ENCODE measurements around the gene VPS26C. TPM values are rescaled to one million over a fixed set of nuclear protein-coding genes. Genes with fewer than 3 reads are reported as not detected.

VPS26C gene
- total RNA-seq, 2 experiments from 2014 or later = 31.8 to 36.0 TPM

DNA sequence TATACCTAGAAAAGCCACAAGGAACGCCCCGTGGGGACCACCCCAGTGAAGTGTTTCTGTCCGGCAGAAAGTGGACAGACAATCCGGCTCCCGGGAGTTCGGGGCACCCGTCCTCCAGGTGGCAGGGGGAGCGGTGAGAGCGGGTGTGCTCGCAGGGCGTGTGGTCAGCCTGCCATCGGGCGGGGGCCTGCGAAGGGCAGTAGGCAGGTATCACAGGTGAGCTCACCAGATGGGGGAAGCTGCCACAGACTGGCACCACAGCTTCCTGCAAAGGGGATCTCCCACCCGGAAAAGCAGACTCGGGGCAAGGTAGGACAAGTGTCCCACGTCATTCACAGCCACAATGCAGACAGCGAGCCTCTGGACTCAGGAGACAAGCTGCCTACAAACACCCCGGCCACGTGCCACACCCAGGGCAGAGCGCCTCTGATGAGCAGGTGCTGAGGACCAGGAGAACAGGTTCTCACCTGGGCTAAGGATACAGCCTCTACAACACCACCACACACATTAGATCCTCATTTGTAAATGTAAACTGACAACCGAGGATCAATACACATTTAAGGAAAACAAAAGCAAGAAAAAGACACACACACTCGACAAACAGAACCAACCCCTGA is 36.4 kb downstream of the VPS26C start:
- TF ChIP-seq, protein P1, sequence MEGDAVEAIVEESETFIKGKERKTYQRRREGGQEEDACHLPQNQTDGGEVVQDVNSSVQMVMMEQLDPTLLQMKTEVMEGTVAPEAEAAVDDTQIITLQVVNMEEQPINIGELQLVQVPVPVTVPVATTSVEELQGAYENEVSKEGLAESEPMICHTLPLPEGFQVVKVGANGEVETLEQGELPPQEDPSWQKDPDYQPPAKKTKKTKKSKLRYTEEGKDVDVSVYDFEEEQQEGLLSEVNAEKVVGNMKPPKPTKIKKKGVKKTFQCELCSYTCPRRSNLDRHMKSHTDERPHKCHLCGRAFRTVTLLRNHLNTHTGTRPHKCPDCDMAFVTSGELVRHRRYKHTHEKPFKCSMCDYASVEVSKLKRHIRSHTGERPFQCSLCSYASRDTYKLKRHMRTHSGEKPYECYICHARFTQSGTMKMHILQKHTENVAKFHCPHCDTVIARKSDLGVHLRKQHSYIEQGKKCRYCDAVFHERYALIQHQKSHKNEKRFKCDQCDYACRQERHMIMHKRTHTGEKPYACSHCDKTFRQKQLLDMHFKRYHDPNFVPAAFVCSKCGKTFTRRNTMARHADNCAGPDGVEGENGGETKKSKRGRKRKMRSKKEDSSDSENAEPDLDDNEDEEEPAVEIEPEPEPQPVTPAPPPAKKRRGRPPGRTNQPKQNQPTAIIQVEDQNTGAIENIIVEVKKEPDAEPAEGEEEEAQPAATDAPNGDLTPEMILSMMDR (IDR thresholded peaks at IDR 0.05) = no peak
- Histone ChIP-seq H3K4me3 (ENCODE audit: low read length) (no peak overlapping the region), H3K27me3 (ENCODE audit: control insufficient read depth in 1 of 2, insufficient read depth in 2 of 2, low read length in 2 of 2) (no peaks in the 10 kb centered on the region), H3K4me1 (ENCODE audit: insufficient read depth, low read length) (peaks cover 7% of the 10 kb centered on the region), H3K27ac (ENCODE audit: low read depth in 1 of 2, low read length in 2 of 2) (no peak overlapping the region), H3K36me3 (ENCODE audit: insufficient read depth, low read length) (peaks cover 74% of the 10 kb centered on the region), H3K9me3 (ENCODE audit: control insufficient read depth in 1 of 2, insufficient read depth in 1 of 2, low read length in 2 of 2) (no peaks in the 10 kb centered on the region)
- Mint-ChIP-seq H3K4me1 (ENCODE audit: low read depth) (peaks cover 12% of the 10 kb centered on the region), H3K27me3 (no peaks in the 10 kb centered on the region), H3K4me3 (no peak overlapping the region), H3K9me3 (no peaks in the 10 kb centered on the region), H3K27ac (no peak overlapping the region), H3K36me3 (ENCODE audit: low read depth) (peaks cover 86% of the 10 kb centered on the region)
- DNase-seq = no peak
- no peak for ATAC-seq (ENCODE audit: poor library complexity)
- intact Hi-C loops (cut with DNase I, micrococcal nuclease) = no loop called here
- ChIA-PET CTCF (no interaction called here), POLR2A (no interaction called here)

DNA sequence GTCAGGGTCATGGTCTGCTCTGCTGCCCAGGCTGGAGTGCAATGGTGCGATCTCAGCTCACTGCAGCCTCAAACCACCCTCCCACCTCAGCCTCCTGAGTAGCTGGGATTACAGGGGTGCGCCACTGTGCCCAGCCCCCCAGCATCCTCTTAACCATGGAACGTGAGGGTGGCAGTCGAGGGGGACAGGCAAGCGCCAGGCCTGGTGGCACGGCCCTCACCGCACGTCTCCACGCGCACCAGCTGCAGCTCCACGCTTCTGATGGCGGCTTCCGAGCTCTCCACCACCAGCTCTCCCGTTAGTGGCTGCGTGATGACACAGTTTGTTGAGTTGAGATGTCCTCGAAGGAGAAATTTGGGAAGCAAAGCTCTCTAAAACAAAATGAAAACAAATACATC is 39.1 kb downstream of the VPS26C start:
- H3K9me3 ChIP-seq (ENCODE audit: control insufficient read depth in 1 of 2, insufficient read depth in 1 of 2, low read length in 2 of 2) = no peaks in the 10 kb centered on the region
- H3K4me1 ChIP-seq (ENCODE audit: insufficient read depth, low read length) = peaks cover 31% of the 10 kb centered on the region
- peaks cover 92% of the 10 kb centered on the region for H3K36me3 Mint-ChIP-seq (ENCODE audit: low read depth)
- no peak for ATAC-seq (ENCODE audit: poor library complexity)
- H3K27ac ChIP-seq (ENCODE audit: low read depth in 1 of 2, low read length in 2 of 2) = no peak overlapping the region
- no peaks in the 10 kb centered on the region for H3K27me3 ChIP-seq (ENCODE audit: control insufficient read depth in 1 of 2, insufficient read depth in 2 of 2, low read length in 2 of 2)
- H3K4me3 ChIP-seq (ENCODE audit: low read length) = no peak overlapping the region
- DNase-seq = no peak
- no peaks in the 10 kb centered on the region for H3K27me3 Mint-ChIP-seq
- H3K4me1 Mint-ChIP-seq (ENCODE audit: low read depth) = peaks cover 35% of the 10 kb centered on the region
- H3K9me3 Mint-ChIP-seq = no peaks in the 10 kb centered on the region
- peak overlapping the region; percentile 42 for H3K27ac Mint-ChIP-seq
- no peak overlapping the region for H3K4me3 Mint-ChIP-seq
- intact Hi-C loops (cut with DNase I, micrococcal nuclease) = loop anchor here in 1 of 2 experiments (10.0 kb wide), 1 partner anchor 207 kb away; no protein-coding TSS in a partner anchor
- peaks cover 67% of the 10 kb centered on the region for H3K36me3 ChIP-seq (ENCODE audit: insufficient read depth, low read length)
- POLR2A ChIA-PET = no interaction called here
- TF ChIP-seq, protein P1 (IDR thresholded peaks at IDR 0.05) = no peak
- CTCF ChIA-PET = no interaction called here

DNA sequence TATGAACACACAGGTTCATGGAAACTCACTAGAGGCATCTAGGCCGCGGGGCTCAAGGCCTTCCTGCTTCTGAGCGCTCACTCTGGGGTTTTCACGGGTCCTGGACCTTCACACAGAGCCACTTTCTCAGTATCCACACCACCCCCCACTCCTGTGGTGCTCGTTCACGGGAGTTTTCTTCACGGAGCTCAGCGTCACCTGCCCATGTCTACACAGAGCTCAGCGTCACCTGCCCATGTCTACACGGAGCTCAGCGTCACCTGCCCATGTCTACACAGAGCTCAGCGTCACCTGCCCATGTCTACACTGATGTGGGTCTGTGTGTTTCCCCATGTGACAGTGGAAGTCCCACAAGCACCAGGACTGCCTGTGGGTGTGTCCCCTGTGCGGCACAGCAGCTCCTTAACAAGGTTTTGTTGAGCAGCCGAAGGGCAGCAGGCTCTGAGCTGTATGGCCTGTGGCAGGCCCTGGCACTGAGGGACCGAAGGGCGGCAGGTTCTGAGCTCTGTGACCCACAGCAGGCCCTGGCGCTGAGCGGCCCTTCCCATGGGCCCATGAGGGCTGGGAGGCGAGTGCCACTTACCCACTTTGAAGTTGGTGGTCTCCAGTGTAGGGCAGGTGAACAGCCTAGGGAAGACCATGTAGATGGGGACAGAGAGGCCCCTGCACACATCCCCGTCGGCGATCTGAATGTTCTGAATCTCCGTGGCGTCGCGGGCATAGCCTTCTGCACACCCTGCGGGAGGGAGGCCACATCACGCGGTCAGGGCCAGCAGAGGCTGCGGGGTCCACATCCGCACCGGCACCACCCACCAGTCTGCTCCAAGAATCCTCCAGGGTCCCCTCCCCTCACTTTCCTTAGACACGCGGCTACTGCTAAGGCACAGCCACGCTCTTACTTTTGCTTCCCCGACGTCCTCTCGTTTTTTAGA is 39.8 kb downstream of the VPS26C start:
- H3K9me3 Mint-ChIP-seq = no peaks in the 10 kb centered on the region
- Histone ChIP-seq H3K9me3 (ENCODE audit: control insufficient read depth in 1 of 2, insufficient read depth in 1 of 2, low read length in 2 of 2) (no peaks in the 10 kb centered on the region), H3K4me3 (ENCODE audit: low read length) (no peak overlapping the region), H3K27me3 (ENCODE audit: control insufficient read depth in 1 of 2, insufficient read depth in 2 of 2, low read length in 2 of 2) (no peaks in the 10 kb centered on the region), H3K36me3 (ENCODE audit: insufficient read depth, low read length) (peaks cover 60% of the 10 kb centered on the region), H3K27ac (ENCODE audit: low read depth in 1 of 2, low read length in 2 of 2) (no peak overlapping the region), H3K4me1 (ENCODE audit: insufficient read depth, low read length) (peaks cover 31% of the 10 kb centered on the region)
- no peak overlapping the region for H3K4me3 Mint-ChIP-seq
- DNase-seq = no peak
- peaks cover 38% of the 10 kb centered on the region for H3K4me1 Mint-ChIP-seq (ENCODE audit: low read depth)
- no peaks in the 10 kb centered on the region for H3K27me3 Mint-ChIP-seq
- TF ChIP-seq, protein P1 (IDR thresholded peaks at IDR 0.05) = no peak
- ATAC-seq (ENCODE audit: poor library complexity) = no peak
- peaks cover 87% of the 10 kb centered on the region for H3K36me3 Mint-ChIP-seq (ENCODE audit: low read depth)
- peak overlapping the region; percentile 91 for H3K27ac Mint-ChIP-seq
- intact Hi-C loops (cut with DNase I, micrococcal nuclease) = loop anchor here in 1 of 2 experiments (10.0 kb wide), 1 partner anchor 207 kb away; no protein-coding TSS in a partner anchor
- ChIA-PET CTCF (no interaction called here), POLR2A (interaction anchor here (2.9 kb wide), 1 partner anchor 40 kb away, joined by 13 read pairs; the partner anchor contains the start of gene VPS26C)

All from CD4-positive, alpha-beta T cell (primary cell).